Esophagus muscularis mucosa (tissue), 4 donors: ENCODE data around the gene USP36.

ENCODE experiments used
- EP300 ChIP-seq: sonication (generic); formaldehyde crosslinking; IDR thresholded peaks from one replicate; pipeline ENCODE4 v1.6.1; 2017; ENCODE audit warnings: antibody characterized with exemption
- POLR2A ChIP-seq: fragments of 450-650 bp; IDR thresholded peaks from one replicate; pipeline ENCODE4 v1.6.1; 2017; ENCODE audit warnings: antibody characterized with exemption, moderate library complexity, mild to moderate bottlenecking, low read depth
- TF ChIP-seq, protein P1 (sequence below), 3 experiments: fragments of 200-600 bp in 2 of 3; fragments of 450-650 bp in 1 of 3; sonication (generic) in 2 of 3; IDR thresholded peaks; one replicate each; pipeline ENCODE4 v1.5.1; 2017 to 2019; ENCODE audit warnings: antibody characterized with exemption in 3 of 3, mild to moderate bottlenecking in 2 of 3, moderate library complexity in 1 of 3

- TF ChIP-seq, protein P1, sequence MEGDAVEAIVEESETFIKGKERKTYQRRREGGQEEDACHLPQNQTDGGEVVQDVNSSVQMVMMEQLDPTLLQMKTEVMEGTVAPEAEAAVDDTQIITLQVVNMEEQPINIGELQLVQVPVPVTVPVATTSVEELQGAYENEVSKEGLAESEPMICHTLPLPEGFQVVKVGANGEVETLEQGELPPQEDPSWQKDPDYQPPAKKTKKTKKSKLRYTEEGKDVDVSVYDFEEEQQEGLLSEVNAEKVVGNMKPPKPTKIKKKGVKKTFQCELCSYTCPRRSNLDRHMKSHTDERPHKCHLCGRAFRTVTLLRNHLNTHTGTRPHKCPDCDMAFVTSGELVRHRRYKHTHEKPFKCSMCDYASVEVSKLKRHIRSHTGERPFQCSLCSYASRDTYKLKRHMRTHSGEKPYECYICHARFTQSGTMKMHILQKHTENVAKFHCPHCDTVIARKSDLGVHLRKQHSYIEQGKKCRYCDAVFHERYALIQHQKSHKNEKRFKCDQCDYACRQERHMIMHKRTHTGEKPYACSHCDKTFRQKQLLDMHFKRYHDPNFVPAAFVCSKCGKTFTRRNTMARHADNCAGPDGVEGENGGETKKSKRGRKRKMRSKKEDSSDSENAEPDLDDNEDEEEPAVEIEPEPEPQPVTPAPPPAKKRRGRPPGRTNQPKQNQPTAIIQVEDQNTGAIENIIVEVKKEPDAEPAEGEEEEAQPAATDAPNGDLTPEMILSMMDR (IDR thresholded peaks at IDR 0.05) = no peak
- TF ChIP-seq POLR2A (no peak), EP300 (no peak)
Observed at GRCh38 chr17:78879635-78880186, 39.1 kb upstream of the USP36 start.
